H1 (cell line): ENCODE measurements around the gene ITPK1. TPM values are rescaled to one million over a fixed set of nuclear protein-coding genes. Genes with fewer than 3 reads are reported as not detected.

Experiments
- CTCF ChIA-PET: fragments of 300-600 bp; sonication (Branson Sonifier 250); formaldehyde crosslinking; loops from one replicate; lab custom pipeline; 2021; ENCODE audit not compliant: partially characterized antibody; lab: Charles Lee
- POLR2A ChIA-PET: fragments of 300-600 bp; sonication (Branson Sonifier 250); formaldehyde crosslinking; loops from one replicate; lab custom pipeline; 2021; ENCODE audit warnings: inconsistent platforms; ENCODE audit not compliant: partially characterized antibody; lab: Charles Lee
- DNase-seq, 2 experiments: peaks; one replicate each; pipeline versions ENCODE4 v3.0.0 to v3.0.0-alpha.2; 2010 to 2022; ENCODE audit warnings: low spot score in 2 of 2, low read depth in 1 of 2, mixed read lengths in 1 of 2
- FAIRE-seq: peaks from 2 replicates; lab custom pipeline; 2011; peaks lifted over from hg19 to GRCh38; lab: Jason Lieb, UNC
- H2AFZ ChIP-seq: 2 replicates; pipeline ENCODE4 v1.8.1; 2012; ENCODE audit warnings: low read length, inconsistent platforms
- H2AK5ac ChIP-seq: 2 replicates; pipeline ENCODE4 v1.6.1; 2013; ENCODE audit warnings: low read depth, low read length
- H2BK120ac ChIP-seq: replicated peaks from 2 replicates; pipeline ENCODE3; 2013; ENCODE audit warnings: low read depth, low read length, inconsistent platforms
- H2BK12ac ChIP-seq: 2 replicates; pipeline ENCODE4 v1.6.1; 2013; ENCODE audit warnings: low read depth, low read length
- H2BK15ac ChIP-seq: 2 replicates; pipeline ENCODE4 v1.6.1; 2013; ENCODE audit warnings: low read length
- H2BK20ac ChIP-seq: 2 replicates; pipeline ENCODE4 v1.6.1; 2013; ENCODE audit warnings: low read length
- H2BK5ac ChIP-seq: 2 replicates; pipeline ENCODE4 v1.6.1; 2013; ENCODE audit warnings: low read depth, low read length
- H3K14ac ChIP-seq: 2 replicates; pipeline ENCODE4 v1.6.1; 2013; ENCODE audit warnings: inconsistent platforms; ENCODE audit not compliant: insufficient read length
- H3K18ac ChIP-seq: 2 replicates; pipeline ENCODE4 v1.6.1; 2013; ENCODE audit warnings: low read length; ENCODE audit errors: extremely low read depth
- H3K23ac ChIP-seq: 2 replicates; pipeline ENCODE4 v1.6.1; 2013; ENCODE audit warnings: inconsistent platforms; ENCODE audit not compliant: insufficient read length
- H3K23me2 ChIP-seq: 2 replicates; pipeline ENCODE4 v1.6.1; 2013; ENCODE audit warnings: low read depth, low read length
- H3K27ac ChIP-seq: 2 replicates; pipeline ENCODE4 v1.6.1; 2011; ENCODE audit warnings: low read depth, low read length, inconsistent platforms
- H3K27me3 ChIP-seq, 4 experiments: replicated peaks in 1 of 4; 1 replicate in 1 of 4; 2 replicates in 3 of 4; pipeline versions ENCODE4 v1.6.1 to v1.8.1; 2011 to 2013; ENCODE audit warnings: low read length in 3 of 4, mild to moderate bottlenecking in 3 of 4, inconsistent platforms in 2 of 4, mixed read lengths in 2 of 4, moderate library complexity in 1 of 4; ENCODE audit not compliant: control insufficient read depth in 3 of 4, insufficient read depth in 3 of 4; ENCODE audit errors: extremely low read depth in 1 of 4
- H3K36me3 ChIP-seq, 4 experiments: 2 replicates each; pipeline versions ENCODE4 v1.6.1 to v1.8.1; 2011 to 2013; ENCODE audit warnings: mild to moderate bottlenecking in 4 of 4, low read length in 3 of 4, moderate library complexity in 2 of 4, control low read depth in 1 of 4, inconsistent platforms in 1 of 4; ENCODE audit not compliant: insufficient read depth in 4 of 4, control insufficient read depth in 2 of 4
- H3K4ac ChIP-seq: replicated peaks from 2 replicates; pipeline ENCODE3; 2013; ENCODE audit warnings: low read length, low read depth, mixed read lengths, inconsistent platforms; ENCODE audit not compliant: insufficient read length
- H3K4me1 ChIP-seq, 4 experiments: replicated peaks in 1 of 4; 1 replicate in 1 of 4; 2 replicates in 3 of 4; pipeline versions ENCODE4 v1.6.1 to v1.8.1; 2011 to 2013; ENCODE audit warnings: low read length in 3 of 4, inconsistent platforms in 2 of 4, mixed read lengths in 1 of 4; ENCODE audit not compliant: insufficient read depth in 4 of 4, control insufficient read depth in 3 of 4
- H3K4me2 ChIP-seq, 2 experiments: 2 replicates each; pipeline versions ENCODE4 v1.6.1 to v1.8.1; 2011 to 2013; ENCODE audit warnings: low read depth in 2 of 2, low read length in 2 of 2, control low read depth in 1 of 2, inconsistent platforms in 1 of 2, mild to moderate bottlenecking in 1 of 2; ENCODE audit not compliant: insufficient read depth in 1 of 2
- H3K4me3 ChIP-seq, 4 experiments: fragments of 200-600, 300-600 bp in 1 of 4; sonication (generic), shearing (Covaris generic), sonication (Bioruptor Twin) in 1 of 4; 2 replicates each; pipeline versions ENCODE4 v1.5.1 to v1.8.1; 2011 to 2016; ENCODE audit warnings: low read length in 4 of 4, low read depth in 3 of 4, control low read depth in 2 of 4, inconsistent platforms in 2 of 4, mild to moderate bottlenecking in 2 of 4, mixed read lengths in 1 of 4, moderate library complexity in 1 of 4; ENCODE audit not compliant: insufficient read depth in 2 of 4; ENCODE audit errors: extremely low read depth in 1 of 4
- H3K56ac ChIP-seq: replicated peaks from 2 replicates; pipeline ENCODE3; 2013; ENCODE audit warnings: low read depth, mild to moderate bottlenecking, mixed read lengths, low read length, inconsistent platforms; ENCODE audit not compliant: insufficient read length
- H3K79me1 ChIP-seq: 2 replicates; pipeline ENCODE4 v1.6.1; 2013; ENCODE audit warnings: low read depth, low read length, control low read depth
- H3K79me2 ChIP-seq, 2 experiments: 2 replicates each; pipeline versions ENCODE4 v1.6.1 to v1.8.1; 2012 to 2013; ENCODE audit warnings: low read length in 2 of 2, mild to moderate bottlenecking in 2 of 2, inconsistent platforms in 1 of 2; ENCODE audit not compliant: insufficient read depth in 2 of 2, control insufficient read depth in 1 of 2
- H3K9ac ChIP-seq, 4 experiments: replicated peaks in 1 of 4; 1 replicate in 1 of 4; 2 replicates in 3 of 4; pipeline versions ENCODE4 v1.6.1 to v1.8.1; 2011 to 2013; ENCODE audit warnings: low read depth in 3 of 4, low read length in 3 of 4, control low read depth in 2 of 4, mild to moderate bottlenecking in 2 of 4, moderate library complexity in 2 of 4, inconsistent platforms in 1 of 4; ENCODE audit errors: extremely low read depth in 1 of 4
- H3K9me3 ChIP-seq, 2 experiments: 2 replicates each; pipeline versions ENCODE4 v1.6.1 to v1.8.1; 2012 to 2013; ENCODE audit warnings: mild to moderate bottlenecking in 2 of 2, moderate library complexity in 2 of 2, control low read depth in 1 of 2, inconsistent platforms in 1 of 2, low read depth in 1 of 2, low read length in 1 of 2, mixed read lengths in 1 of 2; ENCODE audit not compliant: insufficient read depth in 2 of 2
- H4K20me1 ChIP-seq, 2 experiments: replicated peaks in 1 of 2; 2 replicates each; pipeline versions ENCODE3 to v1.8.1; 2011 to 2013; ENCODE audit warnings: inconsistent platforms in 2 of 2, low read length in 2 of 2, mild to moderate bottlenecking in 1 of 2; ENCODE audit not compliant: insufficient read depth in 2 of 2, control insufficient read depth in 1 of 2
- H4K5ac ChIP-seq: 2 replicates; pipeline ENCODE4 v1.6.1; 2013; ENCODE audit warnings: low read length, low read depth, mixed read lengths, inconsistent platforms; ENCODE audit not compliant: insufficient read length
- H4K8ac ChIP-seq: 2 replicates; pipeline ENCODE4 v1.8.0; 2013; ENCODE audit warnings: mild to moderate bottlenecking, moderate library complexity, low read length, inconsistent platforms; ENCODE audit not compliant: insufficient read depth; ENCODE audit errors: extremely low read depth
- H4K91ac ChIP-seq: replicated peaks from 2 replicates; pipeline ENCODE3; 2013; ENCODE audit warnings: low read length, mixed read lengths, inconsistent platforms; ENCODE audit not compliant: insufficient read length
- ASH2L ChIP-seq: fragments of 200-600, 300-600 bp; sonication (generic); IDR thresholded peaks from one replicate; pipeline ENCODE4 v1.7.1; 2017; ENCODE audit warnings: low read length
- CREB1 ChIP-seq: IDR thresholded peaks from 2 replicates; pipeline ENCODE4 v1.6.1; 2012; ENCODE audit warnings: inconsistent platforms
- JUN ChIP-seq: IDR thresholded peaks from 2 replicates; pipeline ENCODE4 v1.6.1; 2011; ENCODE audit warnings: low read depth, mild to moderate bottlenecking, improper control_type of control experiment, low read length
- JUND ChIP-seq: IDR thresholded peaks from 2 replicates; pipeline ENCODE4 v1.6.1; 2011; ENCODE audit warnings: mild to moderate bottlenecking, improper control_type of control experiment, low read length
- POLR2A ChIP-seq, 2 experiments: IDR thresholded peaks; 1 replicate in 1 of 2; 2 replicates in 1 of 2; pipeline ENCODE4 v1.6.1; 2011; ENCODE audit warnings: low read depth in 2 of 2, low read length in 2 of 2, mild to moderate bottlenecking in 2 of 2; ENCODE audit errors: control extremely low read depth in 1 of 2
- RXRA ChIP-seq: IDR thresholded peaks from 2 replicates; pipeline ENCODE4 v1.6.1; 2011; ENCODE audit warnings: low read depth, mild to moderate bottlenecking, low read length, moderate library complexity; ENCODE audit not compliant: insufficient read depth
- SIX5 ChIP-seq: IDR thresholded peaks from 2 replicates; pipeline ENCODE4 v1.6.1; 2011; ENCODE audit warnings: mild to moderate bottlenecking, low read depth, low read length
- SRF ChIP-seq: IDR thresholded peaks from 2 replicates; pipeline ENCODE4 v1.6.1; 2011; ENCODE audit warnings: mild to moderate bottlenecking, low read depth, low read length, moderate library complexity
- WGBS, 2 experiments: shearing (Covaris generic) in 1 of 2; methylation state at CpG; one replicate each; pipeline versions ENCODE4 v1.1.6 to v1.1.7; 2013 to 2015; ENCODE audit warnings: low lambda C conversion rate in 2 of 2, mixed read lengths in 2 of 2, inconsistent platforms in 1 of 2, low coverage in 1 of 2, missing lambda C conversion rate in 1 of 2; ENCODE audit not compliant: insufficient replicate concordance in 2 of 2, insufficient coverage in 1 of 2, insufficient read length in 1 of 2; ENCODE audit errors: extremely low coverage in 1 of 2, missing lambda C conversion rate in 1 of 2; 5-methylcytosine and 5-hydroxymethylcytosine counted together
- polyA plus RNA-seq, 7 experiments: library from polyadenylated mRNA; depleted of rRNA in 3 of 7; stranded (reverse) in 5 of 7; unstranded in 2 of 7; fragments of >200 nt in 5 of 7; fragments of 200-250 nt in 2 of 7; gene quantifications; 1 replicate in 5 of 7; 2 replicates in 1 of 7; 4 replicates in 1 of 7; pipeline versions ENCODE4 v1.2.1 to v1.2.3, GENCODE V29; 2011 to 2013; ENCODE audit warnings: missing spikeins in 2 of 7, mixed read lengths in 2 of 7
- total RNA-seq: library from RNA; stranded (reverse); fragmentation: NEBNext Ultra II Directional; extraction: Animal tissue kit (Norgen Biotek cat#: 25700); gene quantifications from 2 replicates; pipeline ENCODE4 v1.2.1, GENCODE V29; 2021
- TF ChIP-seq, protein P1 (sequence below), 3 experiments: IDR thresholded peaks; 1 replicate in 2 of 3; 2 replicates in 1 of 3; pipeline versions ENCODE4 v1.5.1 to v1.6.1; 2011; ENCODE audit warnings: low read length in 3 of 3, mild to moderate bottlenecking in 3 of 3, inconsistent platforms in 2 of 3, low read depth in 1 of 3, moderate library complexity in 1 of 3; ENCODE audit not compliant: insufficient read depth in 1 of 3; ENCODE audit errors: control extremely low read depth in 1 of 3

ITPK1 gene
- total and polyA plus RNA-seq, 2 of the 8 experiments (the other 6 are each of a cell fraction or from before 2014, with no cell fraction given): 108 to 143 TPM

DNA sequence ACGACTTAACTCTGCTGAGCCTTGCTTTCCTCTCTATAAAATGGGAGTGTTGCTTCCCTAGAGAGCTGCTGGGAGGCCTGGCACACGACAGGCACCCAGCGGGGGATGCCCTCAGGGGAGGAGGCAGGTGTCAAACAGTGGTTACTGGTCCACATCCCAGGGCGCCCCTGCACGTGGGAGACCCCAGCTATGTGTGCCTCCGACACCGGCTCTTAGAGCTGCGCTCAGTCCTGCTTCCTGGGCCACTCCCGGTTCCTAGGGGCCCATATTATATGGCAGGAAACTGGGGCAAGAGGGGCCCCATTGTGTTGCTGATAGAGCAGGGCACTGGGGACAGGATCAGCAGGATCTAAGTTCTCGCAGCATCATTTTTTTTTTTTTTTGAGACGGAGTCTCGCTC lies 145.5 kb downstream of the ITPK1 start:
- CTCF ChIA-PET: interaction anchor here (0.7 to 6.5 kb wide), 10 partner anchors 15 to 284 kb away, joined by 3 to 34 read pairs (median 4); no protein-coding TSS in a partner anchor
- no peak for DNase-seq
- peak overlapping the region; percentile 36; the same call in 1 of the 2 replicates for H4K8ac ChIP-seq
- H3K36me3 ChIP-seq: no peaks in the 10 kb centered on the region
- no peaks in the 10 kb centered on the region for H3K23me2 ChIP-seq
- H3K56ac ChIP-seq: no peak overlapping the region
- no peak overlapping the region for H2BK15ac ChIP-seq
- no peak overlapping the region for H2AFZ ChIP-seq
- POLR2A ChIA-PET: interaction anchor here (0.6 to 0.7 kb wide), 2 partner anchors 25 to 35 kb away, joined by 3 read pairs; no protein-coding TSS in a partner anchor
- no peak overlapping the region for H3K4ac ChIP-seq
- H2BK120ac ChIP-seq: no peak overlapping the region
- no peak overlapping the region for H3K23ac ChIP-seq
- no peak overlapping the region for H2AK5ac ChIP-seq
- FAIRE-seq: no peak
- peak overlapping the region in 1 of 2 experiments; percentile 6; a peak in 2 of 4 replicates for H3K4me2 ChIP-seq
- no peak overlapping the region for H3K9ac ChIP-seq
- no peak overlapping the region for H3K18ac ChIP-seq
- no peak overlapping the region for H3K14ac ChIP-seq
- no peaks in the 10 kb centered on the region for H3K27me3 ChIP-seq
- H4K91ac ChIP-seq: no peak overlapping the region
- no peak for TF ChIP-seq CREB1
- TF ChIP-seq POLR2A (IDR thresholded peaks at IDR 0.05; ENCODE audit: control extremely low read depth in 1 of 2, low read depth in 2 of 2, low read length in 2 of 2): no peak
- no peak for TF ChIP-seq SRF
- no peak for TF ChIP-seq JUN
- no peak for TF ChIP-seq JUND
- TF ChIP-seq, protein P1, sequence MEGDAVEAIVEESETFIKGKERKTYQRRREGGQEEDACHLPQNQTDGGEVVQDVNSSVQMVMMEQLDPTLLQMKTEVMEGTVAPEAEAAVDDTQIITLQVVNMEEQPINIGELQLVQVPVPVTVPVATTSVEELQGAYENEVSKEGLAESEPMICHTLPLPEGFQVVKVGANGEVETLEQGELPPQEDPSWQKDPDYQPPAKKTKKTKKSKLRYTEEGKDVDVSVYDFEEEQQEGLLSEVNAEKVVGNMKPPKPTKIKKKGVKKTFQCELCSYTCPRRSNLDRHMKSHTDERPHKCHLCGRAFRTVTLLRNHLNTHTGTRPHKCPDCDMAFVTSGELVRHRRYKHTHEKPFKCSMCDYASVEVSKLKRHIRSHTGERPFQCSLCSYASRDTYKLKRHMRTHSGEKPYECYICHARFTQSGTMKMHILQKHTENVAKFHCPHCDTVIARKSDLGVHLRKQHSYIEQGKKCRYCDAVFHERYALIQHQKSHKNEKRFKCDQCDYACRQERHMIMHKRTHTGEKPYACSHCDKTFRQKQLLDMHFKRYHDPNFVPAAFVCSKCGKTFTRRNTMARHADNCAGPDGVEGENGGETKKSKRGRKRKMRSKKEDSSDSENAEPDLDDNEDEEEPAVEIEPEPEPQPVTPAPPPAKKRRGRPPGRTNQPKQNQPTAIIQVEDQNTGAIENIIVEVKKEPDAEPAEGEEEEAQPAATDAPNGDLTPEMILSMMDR (IDR thresholded peaks at IDR 0.05; ENCODE audit: control extremely low read depth in 1 of 3, insufficient read depth in 1 of 3, low read depth in 1 of 3, low read length in 3 of 3): no peak
- no peak for TF ChIP-seq ASH2L
- no peak for TF ChIP-seq RXRA
- no peak for TF ChIP-seq SIX5
- H2BK20ac ChIP-seq: no peak overlapping the region
- no peak overlapping the region for H3K27ac ChIP-seq
- no peak overlapping the region for H2BK12ac ChIP-seq
- H4K20me1 ChIP-seq: peaks cover 0 to 12% of the 10 kb centered on the region in 2 experiments
- H3K79me2 ChIP-seq: peaks cover 0 to 50% of the 10 kb centered on the region in 2 experiments; a peak in 2 of 4 replicates
- no peak overlapping the region for H4K5ac ChIP-seq
- peaks cover 4% of the 10 kb centered on the region; the same call in 1 of the 2 replicates for H3K79me1 ChIP-seq
- H2BK5ac ChIP-seq: no peak overlapping the region
- H3K9me3 ChIP-seq: no peaks in the 10 kb centered on the region
- WGBS, 2 experiments: 75% methylated on average over 11 of the region's 12 CpGs; no CpG with 5 or more reads in 1 of the 2 experiments
- H3K4me3 ChIP-seq: no peak overlapping the region
- peaks cover 0 to 16% (median 8%) of the 10 kb centered on the region in 4 experiments; a peak in 5 of 7 replicates for H3K4me1 ChIP-seq
